Trophoblast cell (in vitro differentiated cells and primary cell): ENCODE measurements around the gene IGF2BP3.

Source experiments
- DNase-seq, 2 donors: peaks; one replicate each; pipeline ENCODE4 v3.0.0-alpha.2; 2016
- H2AFZ ChIP-seq: 2 replicates; pipeline ENCODE4 v1.6.1; 2013; ENCODE audit warnings: low read length, moderate library complexity, mild to moderate bottlenecking; ENCODE audit not compliant: insufficient read depth, poor library complexity
- H2AK5ac ChIP-seq: 2 replicates; pipeline ENCODE4 v1.6.1; 2013; ENCODE audit warnings: mild to moderate bottlenecking, low read length
- H2BK120ac ChIP-seq: 2 replicates; pipeline ENCODE4 v1.6.1; 2013; ENCODE audit warnings: low read length, mild to moderate bottlenecking, moderate library complexity; ENCODE audit not compliant: insufficient read depth, poor library complexity
- H2BK12ac ChIP-seq: 2 replicates; pipeline ENCODE4 v1.6.1; 2013; ENCODE audit warnings: mild to moderate bottlenecking, low read length, moderate library complexity
- H2BK5ac ChIP-seq: 2 replicates; pipeline ENCODE4 v1.6.1; 2013; ENCODE audit warnings: low read length, low read depth, moderate library complexity, mild to moderate bottlenecking; ENCODE audit not compliant: poor library complexity
- H3K14ac ChIP-seq: 2 replicates; pipeline ENCODE4 v1.6.1; 2013; ENCODE audit warnings: mild to moderate bottlenecking, low read length
- H3K18ac ChIP-seq: 2 replicates; pipeline ENCODE4 v1.6.1; 2013; ENCODE audit warnings: mild to moderate bottlenecking, low read length
- H3K23ac ChIP-seq: 2 replicates; pipeline ENCODE4 v1.6.1; 2013; ENCODE audit warnings: low read length
- H3K27ac ChIP-seq: 2 replicates; pipeline ENCODE4 v1.5.1; 2013; ENCODE audit warnings: low read depth, mild to moderate bottlenecking, inconsistent platforms, low read length, moderate library complexity
- H3K27me3 ChIP-seq: 2 replicates; pipeline ENCODE4 v1.6.1; 2013; ENCODE audit warnings: inconsistent platforms, mild to moderate bottlenecking, low read length, moderate library complexity; ENCODE audit not compliant: insufficient read depth
- H3K36me3 ChIP-seq, 2 experiments: 1 replicate in 1 of 2; 2 replicates in 1 of 2; pipeline ENCODE4 v1.6.1; 2013; ENCODE audit warnings: low read length in 2 of 2, mild to moderate bottlenecking in 2 of 2, moderate library complexity in 1 of 2; ENCODE audit not compliant: insufficient read depth in 2 of 2, control insufficient read depth in 1 of 2
- H3K4ac ChIP-seq: 2 replicates; pipeline ENCODE4 v1.6.1; 2013; ENCODE audit warnings: low read depth, mild to moderate bottlenecking, low read length, moderate library complexity
- H3K4me1 ChIP-seq, 2 experiments: 1 replicate in 1 of 2; 2 replicates in 1 of 2; pipeline ENCODE4 v1.6.1; 2013; ENCODE audit warnings: low read length in 2 of 2, mild to moderate bottlenecking in 2 of 2, moderate library complexity in 1 of 2; ENCODE audit not compliant: insufficient read depth in 2 of 2, control insufficient read depth in 1 of 2
- H3K4me2 ChIP-seq: 2 replicates; pipeline ENCODE4 v1.6.1; 2013; ENCODE audit warnings: inconsistent platforms, mild to moderate bottlenecking, low read length, moderate library complexity
- H3K4me3 ChIP-seq: 2 replicates; pipeline ENCODE4 v1.5.1; 2013; ENCODE audit warnings: mild to moderate bottlenecking, low read depth, low read length, inconsistent platforms
- H3K79me1 ChIP-seq: one replicate; pipeline ENCODE4 v1.6.1; 2013; ENCODE audit warnings: low read length
- H3K79me2 ChIP-seq: 2 replicates; pipeline ENCODE4 v1.6.1; 2013; ENCODE audit warnings: low read length, mild to moderate bottlenecking; ENCODE audit not compliant: control insufficient read depth, insufficient read depth, poor library complexity
- H3K9ac ChIP-seq: 2 replicates; pipeline ENCODE4 v1.6.1; 2013; ENCODE audit warnings: mild to moderate bottlenecking, low read length
- H3K9me3 ChIP-seq: 2 replicates; pipeline ENCODE4 v1.6.1; 2013; ENCODE audit warnings: low read depth, mild to moderate bottlenecking, control low read depth, inconsistent platforms, low read length; ENCODE audit not compliant: insufficient read depth
- H4K12ac ChIP-seq: 2 replicates; pipeline ENCODE4 v1.6.1; 2013; ENCODE audit warnings: low read depth, mild to moderate bottlenecking, low read length, moderate library complexity
- H4K8ac ChIP-seq: 2 replicates; pipeline ENCODE4 v1.6.1; 2013; ENCODE audit warnings: low read depth, mild to moderate bottlenecking, low read length, moderate library complexity
- H4K91ac ChIP-seq: one replicate; pipeline ENCODE4 v1.6.1; 2013; ENCODE audit warnings: low read depth, mild to moderate bottlenecking, low read length, moderate library complexity
- WGBS: extraction: QIAGEN DNeasy Blood & Tissue Kit; methylation state at CpG from one replicate; pipeline ENCODE4 v1.1.7; 2013; ENCODE audit warnings: missing lambda C conversion rate; ENCODE audit not compliant: insufficient read length, insufficient coverage; ENCODE audit errors: extremely low coverage; 5-methylcytosine and 5-hydroxymethylcytosine counted together

The IGF2BP3 gene

DNA sequence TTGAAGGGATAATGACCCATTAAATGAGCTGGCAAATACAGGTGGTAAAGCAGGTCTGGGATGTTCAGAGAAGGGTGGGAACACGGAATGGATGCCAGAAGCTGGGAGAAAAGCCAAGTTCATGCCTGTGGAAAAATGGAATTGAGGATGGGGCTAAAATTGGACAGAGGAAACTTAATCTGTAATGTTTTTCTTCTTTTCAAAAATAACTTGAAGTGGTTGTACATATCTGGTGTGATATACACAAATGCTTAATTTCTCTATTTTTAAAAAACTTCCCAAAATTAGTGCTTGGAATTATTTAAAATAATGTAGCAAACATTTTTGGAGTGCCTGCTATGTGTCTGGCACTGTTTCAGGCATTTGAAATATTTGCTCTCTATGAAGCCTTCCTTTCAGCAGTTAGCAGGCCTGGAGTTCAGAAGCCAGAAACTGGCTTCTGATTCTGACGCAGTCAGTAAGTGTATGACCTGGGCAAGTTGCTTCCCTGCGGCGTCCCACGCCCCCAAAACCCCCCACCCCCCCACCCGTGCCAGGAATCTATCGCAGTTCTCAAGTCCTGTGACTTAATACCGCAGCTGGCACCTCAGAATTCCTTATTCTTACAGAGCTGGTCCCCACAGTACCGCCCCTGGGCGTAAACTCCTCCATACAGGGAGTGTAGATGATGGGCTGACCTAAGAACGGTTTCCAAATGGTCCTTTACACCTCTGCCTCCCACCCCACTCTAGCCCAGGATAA, 172.0 kb downstream of the IGF2BP3 start:
- Histone ChIP-seq H3K4ac (no peak overlapping the region), H3K14ac (no peak overlapping the region), H3K4me2 (peak overlapping the region; percentile 83), H3K79me2 (peaks cover 7% of the 10 kb centered on the region), H3K79me1 (peaks cover 4% of the 10 kb centered on the region), H2BK120ac (no peak overlapping the region), H2AFZ (no peak overlapping the region), H3K23ac (no peak overlapping the region), H2BK12ac (no peak overlapping the region), H4K12ac (no peak overlapping the region), H3K36me3 (peaks cover 0 to 4% of the 10 kb centered on the region in 2 experiments), H2AK5ac (no peak overlapping the region), H3K4me1 (peaks cover 0 to 2% of the 10 kb centered on the region in 2 experiments), H4K91ac (peak overlapping the region; percentile 29), H3K27ac (no peak overlapping the region), H3K9me3 (no peaks in the 10 kb centered on the region), H3K4me3 (no peak overlapping the region), H3K27me3 (no peaks in the 10 kb centered on the region), H3K18ac (no peak overlapping the region), H3K9ac (no peak overlapping the region), H4K8ac (peak overlapping the region; percentile 69), H2BK5ac (no peak overlapping the region)
- WGBS, result no CpG with 5 or more reads among the region's 11 CpGs
- DNase-seq, result peak in 1 of 2 donors; percentile 45

DNA sequence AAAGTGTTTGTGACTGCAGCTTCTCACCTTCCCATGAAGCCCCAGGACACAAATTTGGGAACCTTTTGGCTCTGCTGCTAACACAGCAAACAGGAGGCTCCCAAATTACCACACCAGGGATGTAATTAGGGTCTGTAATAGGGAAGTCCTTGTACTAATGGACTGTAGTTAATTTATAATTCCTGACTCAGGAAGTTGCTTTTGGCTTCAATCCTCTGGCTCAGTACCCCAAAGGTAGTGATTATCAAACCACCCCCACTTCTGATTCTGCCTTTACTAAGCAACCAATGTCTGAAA, 174.9 kb downstream of the IGF2BP3 start:
- no peak for DNase-seq
- Histone ChIP-seq H3K4me3 (no peak overlapping the region), H3K9ac (no peak overlapping the region), H3K79me1 (peaks cover 4% of the 10 kb centered on the region), H3K18ac (no peak overlapping the region), H3K14ac (no peak overlapping the region), H4K12ac (no peak overlapping the region), H3K36me3 (no peaks in the 10 kb centered on the region), H2BK120ac (no peak overlapping the region), H2AK5ac (no peak overlapping the region), H3K4me2 (no peak overlapping the region), H3K4ac (no peak overlapping the region), H3K27me3 (no peaks in the 10 kb centered on the region), H2AFZ (no peak overlapping the region), H2BK5ac (no peak overlapping the region), H3K23ac (no peak overlapping the region), H4K91ac (no peak overlapping the region), H3K4me1 (peaks cover 0 to 2% of the 10 kb centered on the region in 2 experiments), H3K9me3 (no peaks in the 10 kb centered on the region), H3K27ac (no peak overlapping the region), H3K79me2 (peaks cover 7% of the 10 kb centered on the region), H2BK12ac (no peak overlapping the region), H4K8ac (peak overlapping the region; percentile 69)

DNA sequence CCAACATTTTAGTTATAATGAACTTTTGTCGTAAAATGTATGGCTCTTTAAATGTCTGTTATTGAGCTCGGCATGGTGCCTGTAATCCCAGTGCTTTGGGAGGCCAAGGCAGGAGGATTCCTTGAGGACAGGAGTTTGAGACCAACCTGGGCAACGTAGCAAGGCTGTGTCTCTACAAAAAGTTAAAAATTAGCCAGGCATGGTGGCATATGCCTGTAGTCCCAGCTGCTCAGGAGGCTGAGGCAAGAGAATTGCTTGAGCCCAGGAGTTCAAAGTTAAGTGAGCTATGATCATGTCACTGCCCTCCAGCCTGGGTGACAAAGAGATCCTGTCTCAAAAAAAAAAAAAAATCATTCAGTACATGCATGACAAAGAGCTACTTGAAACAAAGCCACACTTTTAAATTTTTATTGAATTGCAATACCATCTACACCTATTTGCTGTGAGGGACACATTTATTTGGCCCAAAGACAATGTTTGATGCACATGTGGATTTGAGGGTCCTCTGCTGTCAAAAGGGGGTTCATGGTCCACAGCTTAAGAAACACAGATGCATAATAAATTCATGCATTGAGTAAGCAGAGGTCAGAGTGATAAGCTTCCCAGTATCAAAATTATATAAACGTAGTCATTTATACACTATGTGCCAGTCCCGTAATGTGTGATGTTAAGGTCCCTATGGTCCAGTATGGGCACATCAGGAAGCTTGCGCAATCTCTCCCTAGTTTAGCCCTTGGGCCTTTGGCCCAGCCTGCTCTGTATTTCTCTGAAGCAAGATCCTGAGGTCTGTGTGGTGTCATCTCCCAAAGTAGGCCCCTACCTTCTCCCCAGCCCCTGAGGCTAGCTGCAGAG, 175.5 kb downstream of the IGF2BP3 start:
- Histone ChIP-seq H4K12ac (no peak overlapping the region), H3K27me3 (no peaks in the 10 kb centered on the region), H4K8ac (peak overlapping the region; percentile 69), H2BK120ac (no peak overlapping the region), H3K79me2 (peaks cover 6% of the 10 kb centered on the region), H3K9me3 (no peaks in the 10 kb centered on the region), H3K4me2 (no peak overlapping the region), H3K9ac (no peak overlapping the region), H3K27ac (no peak overlapping the region), H3K4me3 (no peak overlapping the region), H2BK5ac (no peak overlapping the region), H2AFZ (no peak overlapping the region), H4K91ac (no peak overlapping the region), H3K79me1 (peaks cover 4% of the 10 kb centered on the region), H3K18ac (no peak overlapping the region), H2AK5ac (no peak overlapping the region), H3K36me3 (no peaks in the 10 kb centered on the region), H2BK12ac (no peak overlapping the region), H3K14ac (no peak overlapping the region), H3K4me1 (peaks cover 0 to 2% of the 10 kb centered on the region in 2 experiments), H3K23ac (no peak overlapping the region), H3K4ac (no peak overlapping the region)
- peak in 1 of 2 donors; percentile 27 for DNase-seq
- no CpG with 5 or more reads among the region's 6 CpGs for WGBS

DNA sequence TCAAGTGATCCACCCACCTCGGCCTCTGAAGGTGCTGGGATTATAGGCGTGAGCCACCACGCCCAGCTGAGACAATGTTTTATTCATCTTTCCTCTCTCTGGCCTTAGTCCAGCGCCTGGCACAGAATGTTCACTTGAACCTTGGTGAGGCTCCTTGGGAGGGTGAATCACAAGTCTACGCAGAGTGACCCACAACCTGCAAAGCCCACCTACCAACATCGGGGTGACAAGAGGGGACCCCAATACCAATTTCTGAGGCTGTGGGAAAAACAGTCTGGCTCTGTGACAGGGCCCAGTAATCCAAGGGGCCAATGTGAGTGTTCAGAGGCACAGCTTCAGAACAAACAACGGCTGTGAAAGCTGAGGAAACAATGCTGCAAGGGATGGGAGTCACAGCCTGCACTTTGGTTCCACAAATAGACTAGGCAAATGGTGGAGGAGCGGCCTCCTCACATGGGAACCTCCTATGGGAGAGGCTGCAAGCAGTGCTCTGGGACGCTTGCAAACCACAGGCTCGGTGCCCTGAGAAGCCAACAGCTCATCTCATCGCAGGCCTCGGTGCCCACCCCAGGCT, 176.7 kb downstream of the IGF2BP3 start:
- Histone ChIP-seq H3K18ac (no peak overlapping the region), H3K79me2 (no peaks in the 10 kb centered on the region), H4K91ac (no peak overlapping the region), H3K14ac (no peak overlapping the region), H3K4me1 (peaks cover 0 to under 1% of the 10 kb centered on the region in 2 experiments), H3K9me3 (no peaks in the 10 kb centered on the region), H2AFZ (no peak overlapping the region), H3K27me3 (no peaks in the 10 kb centered on the region), H3K4ac (no peak overlapping the region), H3K79me1 (no peaks in the 10 kb centered on the region), H2AK5ac (no peak overlapping the region), H3K36me3 (no peaks in the 10 kb centered on the region), H2BK12ac (no peak overlapping the region), H3K4me3 (no peak overlapping the region), H3K27ac (no peak overlapping the region), H3K9ac (no peak overlapping the region), H4K12ac (no peak overlapping the region), H3K23ac (no peak overlapping the region), H2BK5ac (no peak overlapping the region), H2BK120ac (no peak overlapping the region), H3K4me2 (no peak overlapping the region), H4K8ac (no peak overlapping the region)
- DNase-seq, result no peak
- no CpG with 5 or more reads among the region's 12 CpGs for WGBS
